ENCODE data around the gene NPAS1. TPM values are rescaled to one million over a fixed set of nuclear protein-coding genes. Genes with fewer than 3 reads are reported as not detected.

The NPAS1 gene
- total RNA-seq, 3 donors from 2014 or later (not counting 1 experiment from before 2014, with no cell fraction given), result 0.64 to 0.65 TPM; not detected in 1

DNA sequence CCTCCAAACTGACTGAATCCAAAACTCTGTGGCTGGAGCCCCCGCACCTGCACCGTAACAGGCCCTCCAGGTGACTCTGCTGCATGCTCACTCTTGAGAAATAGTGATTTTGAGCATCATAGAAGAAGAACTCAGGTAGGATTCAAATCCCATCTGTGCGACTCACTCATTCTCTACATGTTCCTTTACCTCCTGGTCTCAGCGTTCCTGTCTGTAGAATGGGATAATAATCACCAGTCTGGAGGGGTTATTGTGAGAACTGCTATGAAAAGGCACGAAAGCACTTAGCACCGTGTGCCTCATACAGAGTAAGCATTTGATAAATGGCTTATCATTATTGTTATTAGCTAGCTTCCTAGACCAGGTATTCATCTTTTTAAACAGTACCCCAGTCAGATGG lies 36.5 kb upstream of the NPAS1 start:
- H3K9me3 Mint-ChIP-seq, result no peaks in the 10 kb centered on the region
- WGBS (ENCODE audit: insufficient coverage), result 98% methylated on average over 5 of the region's 6 CpGs
- no peaks in the 10 kb centered on the region for H3K9me3 ChIP-seq (ENCODE audit: control insufficient read depth, insufficient read depth, low read length)
- no peaks in the 10 kb centered on the region for H3K27me3 ChIP-seq (ENCODE audit: control insufficient read depth, insufficient read depth, low read length)
- H3K36me3 ChIP-seq (ENCODE audit: control insufficient read depth, insufficient read depth, low read length), result no peaks in the 10 kb centered on the region
- H3K4me1 ChIP-seq (ENCODE audit: control insufficient read depth, insufficient read depth, low read length), result peaks cover 38% of the 10 kb centered on the region
- no peak for ATAC-seq
- no peak overlapping the region for H3K27ac Mint-ChIP-seq
- no peak overlapping the region for H3K4me3 ChIP-seq (ENCODE audit: low read length)
- peaks cover 33 to 39% of the 10 kb centered on the region in 2 donors for H3K4me1 Mint-ChIP-seq
- intact Hi-C loops (cut with micrococcal nuclease), result no loop called here
- H3K36me3 Mint-ChIP-seq, result no peaks in the 10 kb centered on the region
- DNase-seq, result no peak
- no peaks in the 10 kb centered on the region for H3K27me3 Mint-ChIP-seq (ENCODE audit: low read depth in 2 of 2)
- no peak overlapping the region for H3K4me3 Mint-ChIP-seq
- TF ChIP-seq, protein P1, sequence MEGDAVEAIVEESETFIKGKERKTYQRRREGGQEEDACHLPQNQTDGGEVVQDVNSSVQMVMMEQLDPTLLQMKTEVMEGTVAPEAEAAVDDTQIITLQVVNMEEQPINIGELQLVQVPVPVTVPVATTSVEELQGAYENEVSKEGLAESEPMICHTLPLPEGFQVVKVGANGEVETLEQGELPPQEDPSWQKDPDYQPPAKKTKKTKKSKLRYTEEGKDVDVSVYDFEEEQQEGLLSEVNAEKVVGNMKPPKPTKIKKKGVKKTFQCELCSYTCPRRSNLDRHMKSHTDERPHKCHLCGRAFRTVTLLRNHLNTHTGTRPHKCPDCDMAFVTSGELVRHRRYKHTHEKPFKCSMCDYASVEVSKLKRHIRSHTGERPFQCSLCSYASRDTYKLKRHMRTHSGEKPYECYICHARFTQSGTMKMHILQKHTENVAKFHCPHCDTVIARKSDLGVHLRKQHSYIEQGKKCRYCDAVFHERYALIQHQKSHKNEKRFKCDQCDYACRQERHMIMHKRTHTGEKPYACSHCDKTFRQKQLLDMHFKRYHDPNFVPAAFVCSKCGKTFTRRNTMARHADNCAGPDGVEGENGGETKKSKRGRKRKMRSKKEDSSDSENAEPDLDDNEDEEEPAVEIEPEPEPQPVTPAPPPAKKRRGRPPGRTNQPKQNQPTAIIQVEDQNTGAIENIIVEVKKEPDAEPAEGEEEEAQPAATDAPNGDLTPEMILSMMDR (IDR thresholded peaks at IDR 0.05), result no peak
- no peak overlapping the region for H3K27ac ChIP-seq (ENCODE audit: low read length)

- TF ChIP-seq, protein P1 (IDR thresholded peaks at IDR 0.05), result no peak
- Histone ChIP-seq H3K4me1 (ENCODE audit: control insufficient read depth, insufficient read depth, low read length) (peaks cover 26% of the 10 kb centered on the region), H3K27ac (ENCODE audit: low read length) (no peak overlapping the region), H3K27me3 (ENCODE audit: control insufficient read depth, insufficient read depth, low read length) (no peaks in the 10 kb centered on the region), H3K36me3 (ENCODE audit: control insufficient read depth, insufficient read depth, low read length) (peaks cover 3% of the 10 kb centered on the region), H3K4me3 (ENCODE audit: low read length) (no peak overlapping the region), H3K9me3 (ENCODE audit: control insufficient read depth, insufficient read depth, low read length) (no peaks in the 10 kb centered on the region)
- WGBS (ENCODE audit: insufficient coverage), result 92% methylated on average over 20 of the region's 20 CpGs
- H3K4me1 Mint-ChIP-seq, result peaks cover 20 to 27% of the 10 kb centered on the region in 2 donors
- H3K4me3 Mint-ChIP-seq, result no peak overlapping the region
- H3K36me3 Mint-ChIP-seq, result no peaks in the 10 kb centered on the region
- intact Hi-C loops (cut with micrococcal nuclease), result no loop called here
- DNase-seq (no peak), ATAC-seq (no peak)
- H3K27me3 Mint-ChIP-seq (ENCODE audit: low read depth in 2 of 2), result no peaks in the 10 kb centered on the region
- no peak overlapping the region for H3K27ac Mint-ChIP-seq
- no peaks in the 10 kb centered on the region for H3K9me3 Mint-ChIP-seq
Observed at GRCh38 chr19:46984077-46985010, 35.3 kb upstream of the NPAS1 start.

- Mint-ChIP-seq H3K9me3 (no peaks in the 10 kb centered on the region), H3K27ac (no peak overlapping the region)
- TF ChIP-seq, protein P1 (IDR thresholded peaks at IDR 0.05), result no peak
Observed at GRCh38 chr19:46985542-46986415, 33.9 kb upstream of the NPAS1 start.

More at GRCh38 chr19:46985542-46986415, 33.9 kb upstream of the NPAS1 start:
- ATAC-seq (no peak), DNase-seq (no peak)
- peaks cover 13 to 16% of the 10 kb centered on the region in 2 donors for H3K4me1 Mint-ChIP-seq
- H3K27me3 Mint-ChIP-seq (ENCODE audit: low read depth in 2 of 2), result no peaks in the 10 kb centered on the region
- peaks cover 16% of the 10 kb centered on the region for H3K36me3 ChIP-seq (ENCODE audit: control insufficient read depth, insufficient read depth, low read length)
- H3K9me3 ChIP-seq (ENCODE audit: control insufficient read depth, insufficient read depth, low read length), result no peaks in the 10 kb centered on the region
- no peak overlapping the region for H3K4me3 ChIP-seq (ENCODE audit: low read length)
- H3K36me3 Mint-ChIP-seq, result no peaks in the 10 kb centered on the region
- no peaks in the 10 kb centered on the region for H3K27me3 ChIP-seq (ENCODE audit: control insufficient read depth, insufficient read depth, low read length)
- H3K4me3 Mint-ChIP-seq, result no peak overlapping the region
- H3K27ac ChIP-seq (ENCODE audit: low read length), result no peak overlapping the region
- 92% methylated on average over 13 of the region's 14 CpGs for WGBS (ENCODE audit: insufficient coverage)
- peaks cover 18% of the 10 kb centered on the region for H3K4me1 ChIP-seq (ENCODE audit: control insufficient read depth, insufficient read depth, low read length)
- intact Hi-C loops (cut with micrococcal nuclease), result no loop called here
